HepG2 (cell line): ENCODE data around the gene COPS6. TPM values are rescaled to one million over a fixed set of nuclear protein-coding genes. Genes with fewer than 3 reads are reported as not detected.
A peak's percentile ranks its signal among the peaks of the same experiment; 100 is the strongest.

Source experiments
- ARNT2 ChIP-seq: sonication (generic); formaldehyde crosslinking; IDR thresholded peaks from 2 replicates; pipeline ENCODE4 v1.8.0; 2022; ENCODE audit warnings: mild to moderate bottlenecking, low read depth, missing genetic modification reagents, moderate library complexity
- CENPT ChIP-seq: sonication (generic); formaldehyde crosslinking; IDR thresholded peaks from 2 replicates; pipeline ENCODE4 v1.8.0; 2022; ENCODE audit warnings: low read depth, mild to moderate bottlenecking, moderate library complexity, missing genetic modification reagents
- EEA1 ChIP-seq: sonication (generic); formaldehyde crosslinking; IDR thresholded peaks from 2 replicates; pipeline ENCODE4 v1.5.1; 2020; ENCODE audit warnings: mild to moderate bottlenecking, missing genetic modification reagents, borderline replicate concordance
- GATA4 ChIP-seq: sonication (generic); IDR thresholded peaks from 2 replicates; pipeline ENCODE4 v1.6.1; 2016; ENCODE audit warnings: antibody characterized with exemption, low read depth, borderline replicate concordance
- KLF15 ChIP-seq: sonication (generic); formaldehyde crosslinking; IDR thresholded peaks from 2 replicates; pipeline ENCODE4 v1.8.1; 2023; ENCODE audit warnings: borderline replicate concordance, mild to moderate bottlenecking, inconsistent platforms, missing genetic modification reagents, mixed read lengths
- MEF2D ChIP-seq: sonication (generic); formaldehyde crosslinking; IDR thresholded peaks from 2 replicates; pipeline ENCODE4 v1.5.1; 2020; ENCODE audit warnings: mild to moderate bottlenecking, missing genetic modification reagents
- NR2F6 ChIP-seq, 2 experiments: IDR thresholded peaks; 2 replicates each; pipeline ENCODE4 v1.6.1; 2016; ENCODE audit warnings: antibody characterized with exemption in 1 of 2, mild to moderate bottlenecking in 1 of 2
- PPARG ChIP-seq: conservative IDR thresholded peaks from 2 replicates; pipeline ENCODE4 v1.6.1; 2016; ENCODE audit warnings: missing biosample characterization, missing genetic modification reagents
- RBM22 ChIP-seq: fragments of 200-400 bp; formaldehyde crosslinking; optimal IDR thresholded peaks from 2 replicates; pipeline ENCODE3; 2017; ENCODE audit warnings: mild to moderate bottlenecking, low read length, moderate library complexity
- ZFP37 ChIP-seq: sonication (generic); formaldehyde crosslinking; IDR thresholded peaks from 2 replicates; pipeline ENCODE4 v1.4.0; 2020; ENCODE audit warnings: missing genetic modification reagents, borderline replicate concordance
- ZNF101 ChIP-seq: sonication (generic); formaldehyde crosslinking; IDR thresholded peaks from 2 replicates; pipeline ENCODE4 v1.4.0; 2020; ENCODE audit warnings: mild to moderate bottlenecking, low read depth, missing genetic modification reagents, borderline replicate concordance
- ZNF609 ChIP-seq: sonication (generic); formaldehyde crosslinking; IDR thresholded peaks from 2 replicates; pipeline ENCODE4 v1.4.0; 2020; ENCODE audit warnings: mild to moderate bottlenecking, missing genetic modification reagents, borderline replicate concordance
- ZSCAN21 ChIP-seq: sonication (generic); formaldehyde crosslinking; IDR thresholded peaks from 2 replicates; pipeline ENCODE4 v1.8.0; 2022; ENCODE audit warnings: mild to moderate bottlenecking, missing genetic modification reagents, moderate library complexity, borderline replicate concordance
- polyA plus RNA-seq, 8 experiments: library from polyadenylated mRNA; depleted of rRNA in 3 of 8; stranded (reverse) in 7 of 8; unstranded in 1 of 8; fragments of >200 nt; fragmentation: Illumina TruSeq in 4 of 8; extraction: Trizol in 4 of 8; gene quantifications; 2 replicates each; pipeline versions ENCODE4 v1.2.1 to v1.2.3, GENCODE V29; 2011 to 2016; ENCODE audit warnings: low read depth in 4 of 8, missing spikeins in 1 of 8, mixed read lengths in 1 of 8; ENCODE audit not compliant: insufficient read depth in 1 of 8
- total RNA-seq, 5 experiments: library from RNA; depleted of rRNA; stranded (reverse); fragments of >200 nt; fragmentation: Illumina TruSeq; extraction: Trizol; gene quantifications; 2 replicates each; pipeline ENCODE4 v1.2.3, GENCODE V29; 2016; ENCODE audit warnings: low read depth in 1 of 5
- TF ChIP-seq, protein P1 (sequence below): sonication (generic); formaldehyde crosslinking; IDR thresholded peaks from 2 replicates; pipeline ENCODE4 v1.5.0; 2020; ENCODE audit warnings: mild to moderate bottlenecking, missing genetic modification reagents
- TF ChIP-seq, protein P2 (sequence below): sonication (generic); formaldehyde crosslinking; IDR thresholded peaks from 2 replicates; pipeline ENCODE4 v1.8.1; 2023; ENCODE audit warnings: missing genetic modification reagents, mild to moderate bottlenecking, borderline replicate concordance
- TF ChIP-seq, protein P3 (sequence below): sonication (generic); formaldehyde crosslinking; IDR thresholded peaks from 2 replicates; pipeline ENCODE4 v1.5.0; 2020; ENCODE audit warnings: mild to moderate bottlenecking, missing genetic modification reagents

Gene COPS6
- total and polyA plus RNA-seq, 2 of the 13 experiments (the other 11 are each of a cell fraction or from before 2014, with no cell fraction given): 33.4 to 117 TPM

DNA sequence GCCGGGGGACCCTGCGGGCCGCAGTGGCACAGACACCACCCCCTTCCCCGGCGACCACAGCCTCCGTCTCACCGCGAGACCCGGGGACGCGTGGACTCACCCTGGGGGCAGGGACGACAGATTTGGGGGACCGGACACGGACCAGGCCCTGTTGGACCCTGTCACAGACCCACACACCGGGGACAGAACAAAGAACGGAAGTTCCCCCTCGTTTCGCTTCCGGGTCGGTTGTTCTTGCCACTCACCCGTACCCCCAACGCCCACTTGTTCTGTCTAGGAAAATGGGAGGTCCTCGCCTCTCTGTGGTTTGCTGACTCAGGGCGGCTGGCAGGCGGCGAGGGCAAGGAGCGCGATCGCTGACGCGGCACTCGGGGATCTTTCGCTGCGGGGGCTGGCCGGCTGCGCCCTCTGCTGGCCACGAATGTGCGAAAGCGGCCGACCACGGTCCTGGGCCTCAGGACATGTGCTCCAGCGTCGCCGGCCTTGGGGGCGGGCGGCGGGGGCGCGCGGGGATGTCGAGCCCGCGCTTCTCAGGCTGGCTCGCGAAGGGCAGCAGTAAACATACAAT is 7.2 kb upstream of the COPS6 start, which contains the start of gene ZNF3 (continued):
- TF ChIP-seq, protein P1, sequence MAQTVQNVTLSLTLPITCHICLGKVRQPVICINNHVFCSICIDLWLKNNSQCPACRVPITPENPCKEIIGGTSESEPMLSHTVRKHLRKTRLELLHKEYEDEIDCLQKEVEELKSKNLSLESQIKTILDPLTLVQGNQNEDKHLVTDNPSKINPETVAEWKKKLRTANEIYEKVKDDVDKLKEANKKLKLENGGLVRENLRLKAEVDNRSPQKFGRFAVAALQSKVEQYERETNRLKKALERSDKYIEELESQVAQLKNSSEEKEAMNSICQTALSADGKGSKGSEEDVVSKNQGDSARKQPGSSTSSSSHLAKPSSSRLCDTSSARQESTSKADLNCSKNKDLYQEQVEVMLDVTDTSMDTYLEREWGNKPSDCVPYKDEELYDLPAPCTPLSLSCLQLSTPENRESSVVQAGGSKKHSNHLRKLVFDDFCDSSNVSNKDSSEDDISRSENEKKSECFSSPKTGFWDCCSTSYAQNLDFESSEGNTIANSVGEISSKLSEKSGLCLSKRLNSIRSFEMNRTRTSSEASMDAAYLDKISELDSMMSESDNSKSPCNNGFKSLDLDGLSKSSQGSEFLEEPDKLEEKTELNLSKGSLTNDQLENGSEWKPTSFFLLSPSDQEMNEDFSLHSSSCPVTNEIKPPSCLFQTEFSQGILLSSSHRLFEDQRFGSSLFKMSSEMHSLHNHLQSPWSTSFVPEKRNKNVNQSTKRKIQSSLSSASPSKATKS (CRISPR knock-in tag): peak; percentile 52; the same call in 1 of the 2 replicates
- TF ChIP-seq NR2F6 (IDR thresholded peaks at IDR 0.05) (no peak), NR2F6 (CRISPR knock-in tag; IDR thresholded peaks at IDR 0.05) (peak; percentile 85), EEA1 (CRISPR knock-in tag) (no peak), MEF2D (CRISPR knock-in tag) (peak; percentile 31), ARNT2 (CRISPR knock-in tag) (peak; percentile 86), ZNF101 (CRISPR knock-in tag) (no peak), GATA4 (0 out of 2 replicates have a peak, but pooled peaks have one; percentile 23), CENPT (CRISPR knock-in tag) (0 out of 2 replicates have a peak, but pooled peaks have one; percentile 58), RBM22 (no peak), KLF15 (peak; percentile 74; the same call in 1 of the 2 replicates), PPARG (CRISPR knock-in tag) (peak; percentile 76; the same call in 1 of the 2 replicates), ZSCAN21 (CRISPR knock-in tag) (peak; percentile 85), ZFP37 (CRISPR knock-in tag) (no peak), ZNF609 (CRISPR knock-in tag) (peak; percentile 87)
- TF ChIP-seq, protein P2, sequence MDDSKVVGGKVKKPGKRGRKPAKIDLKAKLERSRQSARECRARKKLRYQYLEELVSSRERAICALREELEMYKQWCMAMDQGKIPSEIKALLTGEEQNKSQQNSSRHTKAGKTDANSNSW (CRISPR knock-in tag): no peak
- TF ChIP-seq, protein P3, sequence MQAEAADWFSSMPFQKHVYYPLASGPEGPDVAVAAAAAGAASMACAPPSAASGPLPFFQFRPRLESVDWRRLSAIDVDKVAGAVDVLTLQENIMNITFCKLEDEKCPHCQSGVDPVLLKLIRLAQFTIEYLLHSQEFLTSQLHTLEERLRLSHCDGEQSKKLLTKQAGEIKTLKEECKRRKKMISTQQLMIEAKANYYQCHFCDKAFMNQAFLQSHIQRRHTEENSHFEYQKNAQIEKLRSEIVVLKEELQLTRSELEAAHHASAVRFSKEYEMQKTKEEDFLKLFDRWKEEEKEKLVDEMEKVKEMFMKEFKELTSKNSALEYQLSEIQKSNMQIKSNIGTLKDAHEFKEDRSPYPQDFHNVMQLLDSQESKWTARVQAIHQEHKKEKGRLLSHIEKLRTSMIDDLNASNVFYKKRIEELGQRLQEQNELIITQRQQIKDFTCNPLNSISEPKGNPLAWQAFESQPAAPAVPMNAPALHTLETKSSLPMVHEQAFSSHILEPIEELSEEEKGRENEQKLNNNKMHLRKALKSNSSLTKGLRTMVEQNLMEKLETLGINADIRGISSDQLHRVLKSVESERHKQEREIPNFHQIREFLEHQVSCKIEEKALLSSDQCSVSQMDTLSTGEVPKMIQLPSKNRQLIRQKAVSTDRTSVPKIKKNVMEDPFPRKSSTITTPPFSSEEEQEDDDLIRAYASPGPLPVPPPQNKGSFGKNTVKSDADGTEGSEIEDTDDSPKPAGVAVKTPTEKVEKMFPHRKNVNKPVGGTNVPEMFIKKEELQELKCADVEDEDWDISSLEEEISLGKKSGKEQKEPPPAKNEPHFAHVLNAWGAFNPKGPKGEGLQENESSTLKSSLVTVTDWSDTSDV: no peak; the same call in none of the 2 replicates
